Measurements from ENCODE around the gene PAX9.
A peak's percentile ranks its signal among the peaks of the same experiment; 100 is the strongest.

PAX9 gene

DNA sequence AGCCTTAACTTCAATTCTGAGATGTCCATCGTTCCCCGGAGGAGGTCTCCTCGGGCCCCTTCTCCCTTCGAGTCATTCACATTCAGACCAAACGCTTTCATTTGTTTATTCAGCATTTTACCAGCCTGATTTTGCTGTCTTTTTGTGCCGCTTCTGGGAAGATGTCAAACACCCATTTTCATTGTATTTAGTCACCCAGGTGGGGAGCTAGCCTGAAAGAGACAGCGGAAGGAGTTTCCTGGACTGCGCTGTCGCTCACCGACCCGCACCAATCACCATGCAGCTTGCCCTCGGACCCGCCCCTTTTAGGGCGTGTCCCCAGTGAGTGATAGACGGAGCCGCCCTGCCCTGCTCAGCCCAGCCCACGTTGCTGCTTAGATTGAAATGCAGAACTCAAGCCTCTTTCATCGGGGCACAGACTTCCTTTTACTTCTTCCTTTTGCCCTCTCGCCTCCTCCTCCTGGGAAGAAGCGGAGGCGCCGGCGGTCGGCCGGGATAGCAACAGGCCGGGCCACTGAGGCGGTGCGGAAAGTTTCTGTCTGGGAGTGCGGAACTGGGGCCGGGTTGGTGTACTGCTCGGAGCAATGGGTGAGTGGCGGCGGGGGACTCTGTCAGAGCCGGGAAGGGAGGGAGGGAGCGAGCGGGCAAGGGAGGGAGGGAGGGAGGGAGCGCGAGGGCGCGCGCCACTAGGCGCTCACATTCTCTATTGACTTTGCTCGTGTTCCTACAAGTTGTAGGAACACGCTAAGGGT is at the start of gene PAX9:
Gene PAX9 (plus strand): TSS at position 355 of the 752 bp plus-strand sequence. CDS start 230 bp downstream, at position 585.
- peak; percentile 99 for DNase-seq

DNA sequence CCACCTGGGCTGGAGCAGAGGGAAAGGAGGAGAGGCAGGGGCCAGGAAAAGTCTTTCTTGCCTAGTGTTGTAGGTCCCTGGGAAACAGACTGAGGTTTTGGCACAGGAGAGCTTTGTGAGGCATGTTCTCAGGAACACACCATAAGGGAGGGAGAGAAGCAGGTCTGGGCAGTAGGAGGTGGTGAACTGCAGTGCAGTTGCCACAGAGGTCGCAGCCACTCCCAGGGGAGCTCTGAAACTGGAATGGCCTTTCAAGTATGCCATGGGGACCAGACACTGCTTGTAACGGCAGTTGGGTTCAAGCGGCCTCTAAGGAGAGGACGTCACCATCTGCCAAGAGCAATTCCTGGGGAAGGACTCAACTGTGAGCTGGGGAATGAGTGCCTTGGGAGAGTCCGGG is 43.8 kb upstream of the PAX9 start:
- DNase-seq: peak; percentile 17

DNA sequence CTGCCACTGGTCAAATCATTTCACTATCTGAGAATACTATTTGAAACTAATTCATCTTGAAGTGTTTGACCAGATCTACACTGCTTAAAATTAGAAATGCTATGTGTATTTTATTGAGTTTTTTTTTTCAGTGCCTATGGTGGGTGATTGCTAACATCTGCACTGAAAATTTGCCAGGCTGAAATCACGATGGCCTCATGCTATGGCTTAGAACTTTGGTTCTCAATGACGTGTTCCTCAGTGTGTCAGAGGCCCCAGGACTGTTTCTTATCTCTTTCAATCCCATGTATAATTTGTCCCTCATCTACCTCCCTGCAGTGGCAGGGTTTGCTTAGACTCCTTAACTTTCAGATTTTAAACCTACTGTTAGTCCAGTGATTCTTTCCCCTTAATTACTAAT is 43.0 kb upstream of the PAX9 start:
- no peak for DNase-seq

GRCh38 chr14:36619131-36619530 is 42.5 kb upstream of the PAX9 start:
- DNase-seq: no peak

DNA sequence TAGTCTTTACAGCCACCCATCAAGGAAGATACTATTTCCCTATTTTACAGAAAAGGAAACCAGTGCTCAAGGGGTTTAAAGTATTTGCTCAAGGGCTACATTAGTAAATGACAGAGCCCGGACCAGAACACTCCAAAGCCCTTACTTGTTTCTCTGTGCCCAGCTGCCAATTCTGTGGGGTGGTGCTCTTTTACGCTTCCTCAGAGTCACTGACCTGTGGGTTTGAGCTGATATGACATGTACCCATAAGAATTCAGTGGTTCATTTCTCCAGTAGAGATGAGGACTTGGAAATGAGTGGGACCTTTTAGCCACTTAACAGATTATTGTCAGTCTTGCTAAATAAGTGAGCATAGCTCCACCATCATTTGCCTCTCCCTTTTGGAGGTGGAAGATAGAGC is 41.8 kb upstream of the PAX9 start:
- DNase-seq: no peak

DNA sequence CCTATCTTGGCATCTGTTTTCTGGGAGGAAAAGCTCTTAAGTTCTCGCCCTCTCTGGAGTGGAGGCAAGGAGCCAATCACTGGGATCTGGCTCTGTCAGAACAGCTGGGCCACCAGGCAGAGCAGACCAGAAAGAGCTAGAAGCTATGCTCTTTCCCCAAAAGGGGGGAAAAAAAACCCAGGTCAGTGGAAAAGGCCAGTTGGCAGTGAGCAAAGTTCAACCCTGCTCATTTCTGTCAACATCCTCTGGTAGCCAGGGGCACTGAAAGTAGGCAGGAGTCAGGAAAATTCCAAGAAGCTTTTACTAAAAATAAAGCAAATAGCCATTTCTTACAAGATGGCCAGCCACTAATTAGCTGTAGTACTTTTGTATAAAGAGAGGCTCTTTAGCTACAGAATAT is 36.6 kb upstream of the PAX9 start:
- DNase-seq: no peak

DNA sequence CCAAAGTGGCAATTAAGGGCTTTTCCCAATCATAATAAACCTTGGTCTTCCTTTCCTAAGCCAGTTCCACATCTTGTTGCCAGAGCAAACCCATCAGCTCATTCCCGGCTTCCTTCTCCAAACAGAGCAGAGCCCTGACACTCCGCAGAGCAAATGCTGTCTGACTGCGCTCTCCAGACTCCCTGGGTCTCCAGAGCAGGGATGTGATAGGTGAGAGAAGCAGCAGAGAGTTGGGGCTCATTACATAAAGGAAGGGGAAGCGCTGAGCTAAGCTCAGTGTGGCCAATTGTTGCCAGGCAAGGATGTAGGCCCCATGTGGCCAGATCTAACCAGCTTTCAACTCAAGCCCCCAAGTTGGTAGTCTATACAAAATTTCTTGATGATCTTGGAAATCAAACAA is 36.2 kb upstream of the PAX9 start:
- no peak for DNase-seq

DNA sequence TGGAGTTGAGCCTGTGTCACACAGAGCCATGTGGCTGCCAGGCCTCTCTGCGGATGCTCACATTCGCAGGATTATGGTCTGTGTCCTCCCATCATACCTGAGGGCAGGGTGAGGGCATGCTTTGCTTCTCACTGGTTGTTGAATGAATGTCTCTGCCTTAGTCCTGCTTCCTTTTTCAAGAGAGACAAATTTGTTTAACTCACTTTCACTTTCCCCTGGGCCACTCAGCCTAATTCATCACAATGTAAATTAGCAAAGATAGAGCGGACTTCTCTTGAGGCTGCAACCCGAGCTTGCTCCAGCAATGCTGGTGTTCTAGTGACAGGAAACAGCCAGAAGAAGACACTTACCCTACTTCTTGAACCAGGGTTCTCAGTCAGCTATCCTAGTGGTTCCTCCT is 35.5 kb upstream of the PAX9 start:
- DNase-seq: no peak

DNA sequence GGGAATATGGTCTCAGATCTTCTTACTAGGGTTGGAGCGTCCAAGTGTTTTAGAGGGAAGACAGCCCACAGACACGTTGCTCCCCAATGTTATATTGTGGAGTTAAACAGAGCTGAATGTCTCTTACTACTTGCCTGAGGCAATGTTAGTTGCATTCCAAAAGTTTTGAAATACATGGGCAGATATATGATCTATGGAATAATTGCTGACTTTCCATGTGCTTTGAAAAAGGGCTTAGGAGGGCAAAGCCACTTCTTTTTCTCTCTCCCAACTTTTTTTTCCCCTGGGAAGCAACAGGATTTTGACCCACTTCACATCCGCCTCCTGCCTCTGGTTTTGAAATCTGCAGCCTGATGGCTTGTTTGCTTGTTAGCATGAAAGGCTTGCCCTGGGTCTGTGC is 33.7 kb upstream of the PAX9 start:
- no peak for DNase-seq

DNA sequence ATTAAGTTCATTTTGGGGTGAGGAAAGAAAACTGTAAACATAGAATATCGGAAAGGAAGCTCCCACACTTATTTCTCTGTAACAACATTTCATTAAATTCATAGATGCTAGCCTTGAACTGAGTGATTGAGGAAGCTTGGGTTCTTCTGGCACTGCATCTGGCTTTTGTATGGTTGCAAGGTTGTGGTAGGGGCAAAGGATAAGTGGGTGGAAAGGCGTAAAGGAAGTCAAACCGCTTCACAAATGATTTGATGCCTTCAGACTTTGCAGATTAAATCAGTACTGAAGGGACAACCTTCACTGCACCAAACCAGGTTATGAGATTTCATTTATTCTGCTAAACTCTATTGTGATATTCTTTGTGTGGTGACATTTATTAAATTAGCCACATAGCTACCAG is 28.1 kb upstream of the PAX9 start:
- DNase-seq: no peak

DNA sequence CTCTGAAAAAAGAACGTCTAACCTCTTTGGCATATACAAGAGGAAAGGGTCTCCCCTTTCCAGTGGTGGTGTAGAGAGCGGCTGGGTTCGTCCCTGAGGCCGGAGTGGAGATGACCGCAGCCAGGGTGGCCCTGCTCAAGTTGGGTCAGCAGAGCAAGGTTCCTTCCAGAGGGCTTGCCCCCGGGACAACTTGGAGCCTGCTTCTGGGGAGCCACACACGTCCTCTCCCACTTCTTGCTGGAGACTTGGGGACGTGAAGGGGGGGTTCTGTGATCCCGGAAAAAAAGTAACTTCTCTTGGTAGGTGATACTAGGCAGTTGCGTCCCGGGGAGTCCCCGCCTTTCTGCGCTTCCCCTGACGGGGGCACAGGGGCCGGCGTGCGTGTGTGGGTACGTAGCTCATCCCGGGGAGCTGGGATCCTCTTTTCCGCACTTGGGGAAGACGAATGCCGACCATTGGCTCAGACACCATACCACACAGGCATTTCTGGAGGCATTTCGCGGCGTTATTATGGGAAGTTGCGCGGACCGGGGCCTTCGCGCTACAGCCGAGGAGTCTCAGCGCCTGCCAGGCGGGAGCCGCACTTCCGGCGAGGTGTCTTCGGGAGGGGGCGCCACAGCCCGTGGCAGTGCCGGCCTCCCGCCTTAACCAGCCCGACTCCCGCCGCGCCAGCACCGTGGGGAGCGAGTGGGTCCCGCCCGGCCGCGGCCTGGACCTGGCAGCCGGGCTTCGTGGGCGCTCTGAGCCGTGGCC is 14.8 kb upstream of the PAX9 start:
- peak; percentile 95 for DNase-seq

- no peak for DNase-seq
Observed at GRCh38 chr14:36647417-36647823, 14.2 kb upstream of the PAX9 start.

- peak; percentile 94 for DNase-seq
Observed at GRCh38 chr14:36647824-36648753, 13.6 kb upstream of the PAX9 start.

GRCh38 chr14:36649872-36650650 is 11.6 kb upstream of the PAX9 start:
- DNase-seq: no peak

DNA sequence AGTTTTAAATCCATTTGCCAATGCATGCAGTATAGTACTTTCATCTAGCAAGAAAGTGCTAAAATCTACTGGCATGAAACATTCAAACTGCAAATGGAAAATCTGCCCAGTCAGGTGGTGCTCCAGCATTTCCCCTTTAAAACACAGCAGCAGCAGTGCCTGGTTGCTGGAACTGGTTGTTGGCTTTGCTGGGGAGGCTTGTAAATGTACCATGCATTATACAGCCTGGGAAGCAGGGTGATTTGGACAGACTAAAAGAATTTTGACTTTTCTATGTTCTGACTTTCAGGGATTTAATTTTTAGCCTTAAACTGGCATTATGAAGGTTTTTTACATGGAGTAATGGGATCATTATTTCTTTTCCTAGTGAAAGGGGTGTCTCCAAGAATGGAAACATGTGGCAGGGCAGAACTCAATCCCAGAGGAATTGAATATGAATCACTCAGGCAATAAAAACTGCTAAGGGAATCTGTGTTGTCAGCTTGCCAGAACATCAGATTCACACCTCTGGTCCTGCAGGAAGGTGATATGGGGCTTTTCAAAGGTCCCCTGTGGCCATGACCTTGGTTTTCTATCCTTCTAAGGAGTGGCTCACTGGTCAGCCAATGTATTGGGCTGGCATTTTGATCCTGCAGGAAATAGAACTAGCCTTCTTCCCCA is 9.0 kb upstream of the PAX9 start:
- DNase-seq: peak; percentile 92

GRCh38 chr14:36653413-36653812 is 8.2 kb upstream of the PAX9 start:
- no peak for DNase-seq

DNA sequence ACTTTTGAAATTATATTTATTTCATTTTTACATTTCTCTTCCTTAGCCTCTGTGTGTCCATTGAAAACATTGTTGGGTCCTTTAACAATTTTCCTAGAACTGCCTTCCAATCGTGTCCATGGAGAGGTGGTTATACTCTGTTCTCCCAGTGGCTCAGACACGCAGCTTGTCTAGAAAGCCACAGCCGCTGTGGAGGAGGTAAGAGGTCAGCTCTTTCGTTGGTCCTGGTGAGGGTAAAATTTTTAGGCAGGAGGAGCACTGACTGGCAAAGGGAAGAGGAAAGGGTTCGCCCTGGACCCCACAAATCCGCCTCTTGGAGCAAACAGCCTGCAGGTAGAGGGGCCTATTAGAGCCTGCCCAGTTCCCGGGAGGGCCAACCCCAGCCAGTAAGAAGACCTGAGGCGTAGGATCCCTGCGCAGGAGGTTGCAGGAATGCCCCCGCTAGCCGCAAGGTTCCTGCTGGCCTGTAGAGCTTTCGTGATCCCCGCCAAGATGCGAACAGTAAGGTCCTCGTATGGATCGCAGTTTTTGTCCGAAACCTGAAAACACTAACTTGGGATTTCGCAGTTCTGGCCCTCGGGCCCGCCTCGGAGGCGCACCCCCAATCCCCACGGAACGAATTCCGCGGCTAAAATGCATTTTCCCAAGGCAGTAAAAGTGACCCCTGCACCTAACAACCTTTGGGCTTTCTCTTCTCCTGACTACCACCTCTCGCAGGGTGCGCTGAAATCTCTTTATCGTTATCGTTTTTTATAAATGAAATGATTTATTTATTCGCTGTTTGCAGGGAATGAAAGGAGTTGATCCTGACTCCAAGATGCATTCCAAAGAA is 7.5 kb upstream of the PAX9 start:
- DNase-seq: no peak

GRCh38 chr14:36654794-36655381 is 6.8 kb upstream of the PAX9 start:
- no peak for DNase-seq

- DNase-seq: no peak
Observed at GRCh38 chr14:36655571-36655962, 6.1 kb upstream of the PAX9 start.

- peak; percentile 86 for DNase-seq
Observed at GRCh38 chr14:36655963-36656686, 5.5 kb upstream of the PAX9 start.

Measured in NCI-H69 (cell line).